Esophagus squamous epithelium (tissue), 4 donors: ENCODE data around the gene UBE2Q1.

Experiments
- CTCF ChIP-seq, 6 experiments: fragments of 450-650 bp in 4 of 6; fragments of 200-600 bp in 2 of 6; sonication (generic) in 2 of 6; IDR thresholded peaks; one replicate each; pipeline ENCODE4 v1.5.1; 2016 to 2019; ENCODE audit warnings: antibody characterized with exemption in 6 of 6, mild to moderate bottlenecking in 4 of 6, moderate library complexity in 4 of 6
- POLR2A ChIP-seq, 4 donors: fragments of 450-650 bp; IDR thresholded peaks; one replicate each; pipeline ENCODE4 v1.6.1; 2017; ENCODE audit warnings: antibody characterized with exemption in 4 of 4, mild to moderate bottlenecking in 4 of 4, moderate library complexity in 3 of 4

- no peak for TF ChIP-seq CTCF (IDR thresholded peaks at IDR 0.05)
- TF ChIP-seq POLR2A (IDR thresholded peaks at IDR 0.05): no peak
Measured at GRCh38 chr1:154550070-154550469, 8.4 kb downstream of the UBE2Q1 start.
